Brain microvascular endothelial cell (primary cell): ENCODE results near the gene UHRF2.
A peak's percentile ranks its signal among the peaks of the same experiment; 100 is the strongest.

Experiments used
- DNase-seq: peaks from one replicate; pipeline ENCODE4 v3.0.0-alpha.2; 2020
- H3K27ac ChIP-seq: fragments of 250-450 bp; sonication (Bioruptor Pico); 2 replicates; pipeline ENCODE4 v1.5.1; 2020; ENCODE audit warnings: mild to moderate bottlenecking, moderate library complexity
- H3K27me3 ChIP-seq: fragments of 250-450 bp; sonication (Bioruptor Pico); replicated peaks from 2 replicates; pipeline ENCODE4 v1.5.1; 2020; ENCODE audit warnings: mild to moderate bottlenecking
- H3K36me3 ChIP-seq: fragments of 250-450 bp; sonication (Bioruptor Pico); replicated peaks from 2 replicates; pipeline ENCODE4 v1.5.1; 2020; ENCODE audit warnings: mild to moderate bottlenecking
- H3K4me3 ChIP-seq: 2 replicates; pipeline ENCODE4 v1.5.1; 2011; ENCODE audit warnings: low read depth, mild to moderate bottlenecking, control low read depth, low read length, moderate library complexity
- CTCF ChIP-seq: IDR thresholded peaks from 2 replicates; pipeline ENCODE4 v1.5.1; 2011; ENCODE audit warnings: low read depth, mild to moderate bottlenecking, moderate library complexity, low read length, control low read depth, inconsistent platforms; ENCODE audit errors: missing control alignments
- in situ Hi-C: cut with HindIII; loops from 2 replicates; pipeline ENCODE4 v1.10.0; 2017; ENCODE audit warnings: low sequenced_read_pairs, low pct_ligation_motif_present

UHRF2 gene

GRCh38 chr9:6409811-6410210 is 3.2 kb upstream of the UHRF2 start:
- no peak for DNase-seq
- in situ Hi-C loops: loop anchor here (25.0 kb wide), 1 partner anchor 102 kb away; no protein-coding TSS in a partner anchor
- H3K27ac ChIP-seq: no peak overlapping the region
- no peak overlapping the region for H3K4me3 ChIP-seq
- H3K36me3 ChIP-seq: no peaks in the 10 kb centered on the region
- no peaks in the 10 kb centered on the region for H3K27me3 ChIP-seq
- no peak for TF ChIP-seq CTCF

- H3K36me3 ChIP-seq: no peaks in the 10 kb centered on the region
- DNase-seq: no peak
- no peak overlapping the region for H3K4me3 ChIP-seq
- no peak for TF ChIP-seq CTCF
- no peaks in the 10 kb centered on the region for H3K27me3 ChIP-seq
- in situ Hi-C loops: loop anchor here (25.0 kb wide), 1 partner anchor 102 kb away; no protein-coding TSS in a partner anchor
- no peak overlapping the region for H3K27ac ChIP-seq
Observed at GRCh38 chr9:6410633-6411032, 2.4 kb upstream of the UHRF2 start.

GRCh38 chr9:6413365-6414246 is 607 bp downstream of the UHRF2 start:
- no peak for DNase-seq
- H3K27ac ChIP-seq: peak overlapping the region; percentile 48
- H3K36me3 ChIP-seq: no peaks in the 10 kb centered on the region
- peak overlapping the region; percentile 86 for H3K4me3 ChIP-seq
- in situ Hi-C loops: loop anchor here (25.0 kb wide), 1 partner anchor 99 kb away; no protein-coding TSS in a partner anchor
- no peaks in the 10 kb centered on the region for H3K27me3 ChIP-seq
- no peak for TF ChIP-seq CTCF

- peak; percentile 32 for DNase-seq
- H3K27me3 ChIP-seq: no peaks in the 10 kb centered on the region
- H3K27ac ChIP-seq: peak overlapping the region; percentile 48
- in situ Hi-C loops: loop anchor here (25.0 kb wide), 1 partner anchor 98 kb away; no protein-coding TSS in a partner anchor
- H3K36me3 ChIP-seq: no peaks in the 10 kb centered on the region
- H3K4me3 ChIP-seq: peak overlapping the region; percentile 86
- no peak for TF ChIP-seq CTCF
Observed at GRCh38 chr9:6414247-6414641, 1.2 kb downstream of the UHRF2 start.

- TF ChIP-seq CTCF: no peak
- peak overlapping the region; percentile 86 for H3K4me3 ChIP-seq
- H3K27me3 ChIP-seq: no peaks in the 10 kb centered on the region
- no peaks in the 10 kb centered on the region for H3K36me3 ChIP-seq
- H3K27ac ChIP-seq: no peak overlapping the region
- DNase-seq: no peak
- in situ Hi-C loops: loop anchor here (25.0 kb wide), 1 partner anchor 97 kb away; no protein-coding TSS in a partner anchor
Observed at GRCh38 chr9:6415266-6415665, 2.3 kb downstream of the UHRF2 start.

- H3K27ac ChIP-seq: no peak overlapping the region
- no peak for DNase-seq
- no peaks in the 10 kb centered on the region for H3K27me3 ChIP-seq
- H3K4me3 ChIP-seq: no peak overlapping the region
- in situ Hi-C loops: loop anchor here (25.0 kb wide), 1 partner anchor 95 kb away; no protein-coding TSS in a partner anchor
- TF ChIP-seq CTCF: no peak
- H3K36me3 ChIP-seq: peaks cover 3% of the 10 kb centered on the region
Observed at GRCh38 chr9:6417186-6417585, 4.2 kb downstream of the UHRF2 start.
